SK-N-SH treated with all-trans-retinoic acid at 6 μM for 48 hours (cell line): ENCODE data around the gene MED29.

Experiments used
- ARNTL ChIP-seq: fragments of 450-650 bp; formaldehyde crosslinking; IDR thresholded peaks from 2 replicates; pipeline ENCODE4 v1.5.0; 2020; ENCODE audit warnings: low read depth, mild to moderate bottlenecking, moderate library complexity, borderline replicate concordance
- GLIS3 ChIP-seq: fragments of 250-450 bp; sonication (Bioruptor Pico); IDR thresholded peaks from 2 replicates; pipeline ENCODE4 v1.5.0; 2020; ENCODE audit warnings: mild to moderate bottlenecking, moderate library complexity
- ISL1 ChIP-seq: fragments of 250-450 bp; sonication (Bioruptor Pico); IDR thresholded peaks from 2 replicates; pipeline ENCODE4 v2.1.2; 2022; ENCODE audit warnings: mild to moderate bottlenecking, moderate library complexity
- OSR1 ChIP-seq: fragments of 250-450 bp; sonication (Bioruptor Pico); IDR thresholded peaks from 2 replicates; pipeline ENCODE4 v1.8.0; 2022; ENCODE audit warnings: moderate library complexity, mild to moderate bottlenecking, inconsistent platforms
- RARB ChIP-seq: fragments of 250-450 bp; sonication (Bioruptor Pico); IDR thresholded peaks from 2 replicates; pipeline ENCODE4 v1.8.0; 2021; ENCODE audit warnings: mild to moderate bottlenecking, moderate library complexity
- TOX ChIP-seq: fragments of 250-450 bp; sonication (Bioruptor Pico); IDR thresholded peaks from 2 replicates; pipeline ENCODE4 v1.8.0; 2021; ENCODE audit warnings: mild to moderate bottlenecking, moderate library complexity, borderline replicate concordance
- ZFP3 ChIP-seq: fragments of 250-450 bp; sonication (Bioruptor Pico); IDR thresholded peaks from 2 replicates; pipeline ENCODE4 v1.5.0; 2020; ENCODE audit warnings: mild to moderate bottlenecking, moderate library complexity
- ZFP30 ChIP-seq: fragments of 450-650 bp; formaldehyde crosslinking; IDR thresholded peaks from 2 replicates; pipeline ENCODE4 v1.5.0; 2022; ENCODE audit warnings: mild to moderate bottlenecking, moderate library complexity
- ZNF70 ChIP-seq: fragments of 450-650 bp; formaldehyde crosslinking; IDR thresholded peaks from 2 replicates; pipeline ENCODE4 v1.5.0; 2020; ENCODE audit warnings: mild to moderate bottlenecking, moderate library complexity
- TF ChIP-seq, protein P1 (sequence below): fragments of 250-450 bp; sonication (Bioruptor Pico); IDR thresholded peaks from 2 replicates; pipeline ENCODE4 v1.8.0; 2020; ENCODE audit warnings: mild to moderate bottlenecking, moderate library complexity, borderline replicate concordance
- TF ChIP-seq, protein P2 (sequence below): fragments of 250-450 bp; sonication (Bioruptor Pico); IDR thresholded peaks from 2 replicates; pipeline ENCODE4 v1.8.0; 2021; ENCODE audit warnings: low read depth, mild to moderate bottlenecking, moderate library complexity, borderline replicate concordance
- TF ChIP-seq, protein P3 (sequence below): fragments of 250-450 bp; sonication (Bioruptor Pico); IDR thresholded peaks from 2 replicates; pipeline ENCODE4 v1.5.1; 2020; ENCODE audit warnings: low read depth, mild to moderate bottlenecking, moderate library complexity
- TF ChIP-seq, protein P4 (sequence below): fragments of 250-450 bp; sonication (Bioruptor Pico); IDR thresholded peaks from 2 replicates; pipeline ENCODE4 v1.5.1; 2021; ENCODE audit warnings: mild to moderate bottlenecking, moderate library complexity

DNA sequence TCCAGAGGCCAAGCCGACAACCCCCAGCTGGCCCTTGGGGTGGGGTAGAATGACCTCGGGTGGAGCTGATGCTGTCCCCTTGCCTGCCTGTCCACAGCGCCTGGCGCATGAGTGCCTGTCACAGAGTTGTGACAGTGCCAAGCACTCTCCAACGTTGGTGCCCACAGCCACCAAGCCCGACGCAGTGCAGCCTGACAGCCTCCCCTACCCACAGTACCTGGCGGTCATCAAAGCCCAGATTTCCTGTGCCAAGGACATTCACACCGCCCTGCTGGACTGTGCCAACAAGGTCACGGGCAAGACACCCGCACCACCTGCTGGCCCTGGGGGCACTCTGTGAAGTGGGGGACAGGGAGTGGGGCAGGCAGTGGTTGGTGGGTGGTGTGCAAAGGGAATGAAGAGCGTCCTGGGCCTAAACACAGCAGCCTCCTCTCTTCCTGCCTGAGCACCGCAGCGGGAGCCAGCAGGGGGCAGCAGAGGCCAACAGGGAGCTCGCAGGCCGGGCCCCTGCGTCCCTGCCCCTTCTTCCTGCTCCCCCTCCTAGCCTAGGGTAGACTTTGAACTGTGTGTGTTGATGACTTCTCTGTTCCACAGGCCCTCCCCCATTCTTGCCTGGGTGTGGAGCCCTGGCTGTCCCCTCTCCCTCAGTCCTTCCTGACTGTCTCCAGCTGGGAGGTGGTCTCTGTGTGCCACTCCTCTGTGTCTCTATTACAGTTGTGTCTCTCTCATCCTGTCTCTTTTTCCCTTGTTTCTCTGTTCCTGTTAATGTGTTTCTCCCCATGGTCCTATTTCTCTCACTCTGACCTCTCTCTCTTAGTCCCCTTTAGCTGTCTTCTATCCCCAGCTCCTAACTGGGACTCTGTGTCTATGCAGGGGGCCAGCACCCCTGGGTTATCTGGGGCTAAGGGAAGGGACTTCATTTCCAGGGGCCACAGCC, 6.5 kb downstream of the MED29 start:
- TF ChIP-seq GLIS3 (CRISPR knock-in tag) (no peak), ZFP30 (CRISPR knock-in tag) (no peak), ARNTL (no peak), ZFP3 (no peak), ISL1 (CRISPR knock-in tag) (no peak), RARB (CRISPR knock-in tag) (no peak), TOX (CRISPR knock-in tag) (no peak), OSR1 (CRISPR knock-in tag) (no peak), ZNF70 (CRISPR knock-in tag) (no peak)
- TF ChIP-seq, protein P1, sequence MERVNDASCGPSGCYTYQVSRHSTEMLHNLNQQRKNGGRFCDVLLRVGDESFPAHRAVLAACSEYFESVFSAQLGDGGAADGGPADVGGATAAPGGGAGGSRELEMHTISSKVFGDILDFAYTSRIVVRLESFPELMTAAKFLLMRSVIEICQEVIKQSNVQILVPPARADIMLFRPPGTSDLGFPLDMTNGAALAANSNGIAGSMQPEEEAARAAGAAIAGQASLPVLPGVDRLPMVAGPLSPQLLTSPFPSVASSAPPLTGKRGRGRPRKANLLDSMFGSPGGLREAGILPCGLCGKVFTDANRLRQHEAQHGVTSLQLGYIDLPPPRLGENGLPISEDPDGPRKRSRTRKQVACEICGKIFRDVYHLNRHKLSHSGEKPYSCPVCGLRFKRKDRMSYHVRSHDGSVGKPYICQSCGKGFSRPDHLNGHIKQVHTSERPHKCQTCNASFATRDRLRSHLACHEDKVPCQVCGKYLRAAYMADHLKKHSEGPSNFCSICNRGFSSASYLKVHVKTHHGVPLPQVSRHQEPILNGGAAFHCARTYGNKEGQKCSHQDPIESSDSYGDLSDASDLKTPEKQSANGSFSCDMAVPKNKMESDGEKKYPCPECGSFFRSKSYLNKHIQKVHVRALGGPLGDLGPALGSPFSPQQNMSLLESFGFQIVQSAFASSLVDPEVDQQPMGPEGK (CRISPR knock-in tag) = no peak
- TF ChIP-seq, protein P2, sequence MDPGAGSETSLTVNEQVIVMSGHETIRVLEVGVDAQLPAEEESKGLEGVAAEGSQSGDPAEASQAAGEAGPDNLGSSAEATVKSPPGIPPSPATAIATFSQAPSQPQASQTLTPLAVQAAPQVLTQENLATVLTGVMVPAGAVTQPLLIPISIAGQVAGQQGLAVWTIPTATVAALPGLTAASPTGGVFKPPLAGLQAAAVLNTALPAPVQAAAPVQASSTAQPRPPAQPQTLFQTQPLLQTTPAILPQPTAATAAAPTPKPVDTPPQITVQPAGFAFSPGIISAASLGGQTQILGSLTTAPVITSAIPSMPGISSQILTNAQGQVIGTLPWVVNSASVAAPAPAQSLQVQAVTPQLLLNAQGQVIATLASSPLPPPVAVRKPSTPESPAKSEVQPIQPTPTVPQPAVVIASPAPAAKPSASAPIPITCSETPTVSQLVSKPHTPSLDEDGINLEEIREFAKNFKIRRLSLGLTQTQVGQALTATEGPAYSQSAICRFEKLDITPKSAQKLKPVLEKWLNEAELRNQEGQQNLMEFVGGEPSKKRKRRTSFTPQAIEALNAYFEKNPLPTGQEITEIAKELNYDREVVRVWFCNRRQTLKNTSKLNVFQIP (CRISPR knock-in tag) = no peak
- TF ChIP-seq, protein P3, sequence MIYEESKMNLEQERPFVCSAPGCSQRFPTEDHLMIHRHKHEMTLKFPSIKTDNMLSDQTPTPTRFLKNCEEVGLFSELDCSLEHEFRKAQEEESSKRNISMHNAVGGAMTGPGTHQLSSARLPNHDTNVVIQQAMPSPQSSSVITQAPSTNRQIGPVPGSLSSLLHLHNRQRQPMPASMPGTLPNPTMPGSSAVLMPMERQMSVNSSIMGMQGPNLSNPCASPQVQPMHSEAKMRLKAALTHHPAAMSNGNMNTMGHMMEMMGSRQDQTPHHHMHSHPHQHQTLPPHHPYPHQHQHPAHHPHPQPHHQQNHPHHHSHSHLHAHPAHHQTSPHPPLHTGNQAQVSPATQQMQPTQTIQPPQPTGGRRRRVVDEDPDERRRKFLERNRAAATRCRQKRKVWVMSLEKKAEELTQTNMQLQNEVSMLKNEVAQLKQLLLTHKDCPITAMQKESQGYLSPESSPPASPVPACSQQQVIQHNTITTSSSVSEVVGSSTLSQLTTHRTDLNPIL (CRISPR knock-in tag) = no peak
- TF ChIP-seq, protein P4, sequence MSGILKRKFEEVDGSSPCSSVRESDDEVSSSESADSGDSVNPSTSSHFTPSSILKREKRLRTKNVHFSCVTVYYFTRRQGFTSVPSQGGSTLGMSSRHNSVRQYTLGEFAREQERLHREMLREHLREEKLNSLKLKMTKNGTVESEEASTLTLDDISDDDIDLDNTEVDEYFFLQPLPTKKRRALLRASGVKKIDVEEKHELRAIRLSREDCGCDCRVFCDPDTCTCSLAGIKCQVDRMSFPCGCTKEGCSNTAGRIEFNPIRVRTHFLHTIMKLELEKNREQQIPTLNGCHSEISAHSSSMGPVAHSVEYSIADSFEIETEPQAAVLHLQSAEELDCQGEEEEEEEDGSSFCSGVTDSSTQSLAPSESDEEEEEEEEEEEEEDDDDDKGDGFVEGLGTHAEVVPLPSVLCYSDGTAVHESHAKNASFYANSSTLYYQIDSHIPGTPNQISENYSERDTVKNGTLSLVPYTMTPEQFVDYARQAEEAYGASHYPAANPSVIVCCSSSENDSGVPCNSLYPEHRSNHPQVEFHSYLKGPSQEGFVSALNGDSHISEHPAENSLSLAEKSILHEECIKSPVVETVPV (CRISPR knock-in tag) = no peak
